HG03066 (cell line): ENCODE measurements around the gene ARHGAP6.

Experiments
- ATAC-seq: cut with Tn5 transposase; IDR thresholded peaks from one replicate; pipeline ENCODE4 v1.9.1; 2021; ENCODE audit warnings: low read depth; ENCODE audit not compliant: unreplicated experiment

Gene ARHGAP6

DNA sequence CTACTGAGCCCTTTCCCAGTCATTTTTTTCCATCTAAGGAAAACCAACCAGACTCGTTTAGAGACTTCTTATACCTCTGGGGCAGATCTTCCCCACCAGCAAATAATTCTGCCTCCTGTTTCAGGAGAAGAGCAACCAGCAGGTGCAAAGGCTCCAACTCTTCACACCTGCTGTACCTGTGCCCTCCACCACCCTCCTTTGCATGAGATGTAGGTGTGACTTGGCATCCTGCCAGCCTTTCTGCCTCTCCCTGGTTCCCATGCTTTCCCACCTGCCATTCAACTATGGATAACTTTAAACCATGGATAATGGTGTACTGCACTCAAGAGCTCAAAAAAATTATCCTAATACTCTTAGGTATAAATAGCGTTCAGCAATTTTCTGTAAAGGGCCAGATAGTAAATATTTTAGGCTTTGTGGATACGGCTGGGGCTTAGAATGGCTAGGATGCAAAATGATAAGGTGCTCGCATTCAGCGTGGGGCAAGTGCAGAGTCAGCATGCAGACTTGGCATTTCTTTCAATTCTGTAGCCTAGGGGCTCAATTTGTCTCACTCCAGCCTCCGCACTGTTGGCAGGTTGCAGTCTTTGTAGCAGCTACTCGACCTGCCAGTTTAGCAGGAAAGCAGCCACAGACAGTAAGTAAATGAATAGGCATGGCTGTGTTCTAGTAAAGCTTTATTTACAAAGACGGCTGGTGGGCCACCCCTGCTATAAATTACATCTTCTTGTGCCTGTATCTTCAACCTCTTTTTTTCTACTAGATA lies 474.8 kb downstream of the ARHGAP6 start:
- ATAC-seq: no peak

DNA sequence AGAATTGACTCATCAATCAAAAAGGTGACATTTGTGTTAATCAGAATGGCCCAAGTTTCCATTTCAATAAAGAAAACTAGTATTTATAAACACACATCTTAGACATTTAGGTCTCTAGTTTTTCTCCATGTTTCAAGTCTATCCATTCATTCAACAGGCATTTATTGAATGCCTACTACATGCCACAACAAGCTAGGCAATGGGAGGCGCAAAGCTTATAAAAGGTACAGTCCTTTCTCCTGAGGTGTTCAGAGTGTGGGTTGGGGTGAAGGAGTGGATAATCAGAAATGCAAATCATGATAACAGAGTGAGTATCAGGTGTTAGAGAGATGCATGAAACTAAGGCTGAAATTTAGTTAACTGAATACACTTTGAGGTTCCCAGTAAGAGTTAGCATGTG lies 476.6 kb downstream of the ARHGAP6 start:
- no peak for ATAC-seq

DNA sequence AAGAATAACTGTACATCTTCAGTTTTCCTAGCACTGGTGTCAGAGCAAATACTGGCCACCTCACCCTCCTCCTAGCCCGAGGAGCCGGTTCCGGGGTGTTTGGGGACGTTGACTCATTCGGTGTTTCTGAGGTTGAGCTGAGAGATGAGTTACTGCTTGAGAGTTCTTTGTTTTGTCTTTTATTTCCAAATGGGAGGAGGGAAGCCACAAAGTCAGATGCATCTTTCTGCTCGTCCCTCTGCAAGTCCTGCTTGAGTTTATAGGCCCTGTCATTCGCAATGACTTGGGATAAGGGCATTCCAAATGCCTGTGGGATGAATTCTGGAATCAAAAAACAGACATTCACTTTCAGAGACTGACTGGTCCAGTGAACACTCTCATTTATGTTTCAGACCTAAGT lies 477.1 kb downstream of the ARHGAP6 start:
- no peak for ATAC-seq

DNA sequence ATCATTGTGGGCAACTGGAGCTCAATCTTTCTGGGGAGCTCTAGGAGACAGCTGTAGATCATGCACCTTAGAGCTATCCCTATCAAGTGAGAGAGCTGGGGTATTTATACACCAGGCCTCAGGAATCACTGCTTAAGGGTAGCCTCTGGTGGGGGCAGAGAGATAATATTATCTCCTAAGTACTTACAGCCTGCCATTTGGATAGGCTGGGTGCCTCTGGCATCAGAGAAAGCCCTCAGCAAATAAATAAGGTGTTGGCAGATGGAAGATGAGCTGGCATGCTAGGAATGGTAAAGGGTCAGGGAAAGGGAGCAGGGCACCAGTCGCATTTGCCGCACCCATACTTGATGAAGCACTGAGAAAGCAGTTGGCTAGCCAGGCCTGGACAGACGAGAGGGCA lies 478.7 kb downstream of the ARHGAP6 start:
- no peak for ATAC-seq

DNA sequence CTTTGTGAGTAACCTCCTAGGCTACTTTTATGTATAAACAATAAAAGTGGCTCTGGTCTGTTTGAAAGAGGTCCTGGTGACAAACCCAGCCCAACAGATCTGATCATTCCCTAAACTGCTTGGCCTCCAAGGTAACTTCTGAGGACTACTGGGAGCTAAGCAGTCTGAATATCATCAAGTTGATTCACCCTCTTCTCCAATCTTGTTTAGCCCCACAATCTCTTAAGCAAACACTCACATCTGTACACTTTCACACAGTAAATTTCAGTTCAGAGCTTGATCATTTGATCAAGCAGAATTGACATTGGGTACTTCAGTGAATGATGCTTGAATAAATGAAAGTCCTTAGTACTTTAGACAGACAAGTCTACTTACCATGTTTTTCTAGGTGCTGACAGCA lies 479.9 kb downstream of the ARHGAP6 start:
- ATAC-seq: no peak

DNA sequence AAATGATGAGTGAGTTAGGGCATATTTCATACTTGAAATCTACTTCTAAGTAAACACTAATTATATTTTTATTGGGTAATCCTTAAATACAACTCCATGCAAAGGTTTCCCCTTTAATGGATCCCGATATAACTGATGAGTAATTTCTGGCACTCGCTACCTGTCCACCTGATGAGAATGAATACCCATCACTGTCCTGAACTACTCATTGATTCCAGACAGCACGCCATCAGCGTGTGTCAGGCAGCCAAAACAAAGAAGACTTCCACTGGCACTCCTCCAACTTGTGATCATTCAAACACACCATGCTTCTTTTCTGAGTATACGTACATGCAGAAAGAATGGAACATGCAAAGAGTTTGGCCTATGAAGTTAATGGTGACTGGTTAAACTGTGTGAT lies 485.1 kb downstream of the ARHGAP6 start:
- no peak for ATAC-seq

DNA sequence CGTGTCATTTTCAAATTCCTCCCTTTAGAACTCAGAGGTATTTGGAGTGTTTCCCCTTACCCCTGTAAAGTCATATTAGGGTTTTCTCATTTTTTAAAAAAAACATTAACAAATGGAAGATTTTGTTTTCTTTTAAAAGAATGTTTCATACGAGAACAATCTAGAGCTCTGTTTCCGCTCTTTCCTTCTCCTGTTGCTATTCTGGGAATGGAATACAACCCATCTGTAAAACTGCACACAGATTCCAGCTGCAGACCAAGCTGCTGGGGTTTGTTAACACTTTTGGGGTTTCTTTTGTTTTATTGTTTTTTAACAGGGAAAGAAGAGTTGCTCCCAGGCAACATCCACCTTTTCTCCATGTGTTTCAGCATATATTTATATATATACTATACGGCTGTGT lies 493.3 kb downstream of the ARHGAP6 start:
- no peak for ATAC-seq

DNA sequence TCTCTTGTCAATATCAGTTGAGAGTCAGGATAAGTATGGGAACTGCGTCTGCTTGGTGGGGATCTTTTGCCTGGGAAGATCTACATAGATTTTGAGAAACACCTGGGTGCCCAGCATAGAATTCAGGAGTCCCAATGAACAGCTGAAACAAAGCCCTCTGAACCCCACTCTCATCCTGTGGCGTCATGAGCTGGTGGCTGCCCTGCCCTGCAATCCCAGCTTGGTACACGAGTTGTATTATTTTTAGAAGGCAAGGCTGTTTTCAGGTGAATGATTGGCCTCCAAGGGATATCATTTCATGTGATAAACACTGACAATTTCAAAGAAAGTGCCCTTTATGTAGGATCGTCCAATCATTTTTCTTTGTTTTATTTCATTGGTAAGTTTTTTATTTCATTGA lies 493.8 kb downstream of the ARHGAP6 start:
- no peak for ATAC-seq

DNA sequence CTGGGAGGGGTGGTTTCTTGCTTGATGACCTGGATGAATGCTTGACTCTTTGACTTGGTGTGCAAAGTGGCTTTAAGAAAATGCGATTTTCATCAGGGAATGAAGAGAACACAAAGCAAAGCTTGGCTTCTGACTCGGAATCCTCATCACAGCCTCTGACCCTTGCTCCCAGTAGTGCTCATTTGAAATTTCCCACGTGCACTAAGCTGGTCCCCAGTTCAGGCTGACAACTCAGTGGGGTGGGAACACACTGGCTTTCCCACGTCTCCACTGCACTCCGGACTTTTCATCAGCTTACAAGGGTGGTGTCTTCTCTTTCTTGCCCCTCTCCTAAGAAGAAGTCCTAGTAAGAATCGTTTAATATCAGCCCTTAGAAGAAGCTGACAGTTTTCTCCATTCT lies 501.3 kb downstream of the ARHGAP6 start:
- ATAC-seq: no peak

DNA sequence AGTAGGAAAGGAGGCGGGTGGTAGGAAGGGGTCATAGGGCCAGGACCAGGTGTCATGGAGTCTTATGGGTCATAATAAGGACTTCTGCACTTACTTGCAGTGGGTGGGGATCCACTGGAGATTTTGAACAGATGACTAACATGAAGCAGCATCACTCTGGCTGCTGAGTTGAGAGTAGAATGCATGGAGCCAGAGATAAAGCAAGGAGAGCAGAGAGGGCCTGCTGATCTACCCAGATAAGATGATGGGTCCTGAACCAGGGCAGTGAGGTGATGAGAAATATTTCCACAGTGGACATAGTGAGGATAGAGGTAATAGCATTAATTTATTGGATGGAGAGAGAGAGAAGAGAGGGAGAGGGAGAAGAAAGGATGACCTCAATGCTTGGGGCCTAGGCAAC lies 506.6 kb downstream of the ARHGAP6 start:
- no peak for ATAC-seq

DNA sequence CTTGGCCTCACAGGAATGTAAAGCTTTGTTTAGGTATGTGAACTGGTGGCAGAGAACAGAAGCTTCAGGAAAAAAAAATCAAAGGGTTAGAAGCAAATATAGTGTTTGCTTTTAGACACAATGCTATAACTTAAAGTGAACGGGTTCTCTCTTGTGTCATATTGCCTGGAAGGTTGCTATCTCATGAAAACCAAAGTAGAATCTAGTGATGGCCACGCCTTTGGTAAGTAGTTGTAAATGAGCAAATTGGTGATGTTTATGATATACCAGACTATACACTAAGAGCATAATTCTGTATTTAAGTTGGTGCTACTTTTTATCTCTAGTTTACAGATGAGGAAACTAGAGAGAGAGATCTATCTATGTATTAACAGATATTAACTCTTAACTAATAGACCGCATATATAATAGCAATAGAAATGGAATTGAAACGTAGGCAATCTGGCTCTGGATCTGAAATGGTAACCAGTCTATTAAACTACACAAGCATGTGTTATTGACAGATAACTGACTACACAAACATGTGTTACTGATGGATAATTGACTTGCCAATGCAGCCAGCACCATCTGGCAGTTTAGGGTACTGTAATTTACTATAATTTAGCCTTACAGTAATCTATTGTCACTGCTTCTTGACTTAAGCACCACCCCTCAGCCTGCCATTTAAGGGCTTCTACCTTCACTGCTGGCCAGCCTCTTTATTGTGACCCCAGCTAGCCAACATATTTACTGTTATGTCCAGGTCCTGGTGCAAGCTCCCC lies 513.7 kb downstream of the ARHGAP6 start:
- no peak for ATAC-seq

DNA sequence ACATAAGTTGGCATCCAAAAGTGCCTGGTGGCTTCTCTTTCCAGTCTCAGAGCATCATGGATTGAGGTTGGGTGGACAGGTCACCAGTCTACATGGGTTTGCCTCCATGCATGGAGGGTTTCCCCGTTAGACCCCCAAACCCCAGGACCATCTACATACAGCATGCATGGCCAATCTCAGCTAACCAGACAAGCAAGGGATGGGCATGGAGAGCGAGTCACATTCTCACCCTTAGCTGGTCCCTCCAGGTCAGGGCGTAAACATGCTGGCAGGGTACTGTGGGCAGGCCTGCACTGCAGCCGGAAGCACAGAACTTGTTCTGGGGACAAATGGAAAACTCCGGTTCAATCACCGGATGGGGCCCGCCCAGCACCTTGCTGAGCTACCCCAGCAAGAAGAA lies 517.3 kb downstream of the ARHGAP6 start:
- ATAC-seq: no peak

DNA sequence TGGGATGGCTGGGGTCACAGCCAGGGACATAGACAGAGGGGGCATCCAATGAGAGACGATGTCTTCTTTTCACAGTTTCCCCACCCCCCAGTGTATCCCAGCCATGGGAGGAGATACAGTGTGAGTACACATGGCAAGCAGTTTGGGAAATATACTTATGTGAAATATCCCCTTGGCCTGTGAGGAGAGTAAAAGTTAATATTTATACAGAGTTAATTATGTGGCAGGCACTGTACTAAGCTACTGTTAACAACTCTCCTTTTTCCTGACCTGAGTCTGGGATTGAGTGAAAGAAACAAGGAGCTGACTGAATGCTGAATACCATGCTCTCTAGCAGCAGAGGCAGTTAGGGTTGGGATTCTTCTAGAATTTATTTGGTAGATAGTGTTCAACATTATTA lies 519.3 kb downstream of the ARHGAP6 start:
- ATAC-seq: no peak

DNA sequence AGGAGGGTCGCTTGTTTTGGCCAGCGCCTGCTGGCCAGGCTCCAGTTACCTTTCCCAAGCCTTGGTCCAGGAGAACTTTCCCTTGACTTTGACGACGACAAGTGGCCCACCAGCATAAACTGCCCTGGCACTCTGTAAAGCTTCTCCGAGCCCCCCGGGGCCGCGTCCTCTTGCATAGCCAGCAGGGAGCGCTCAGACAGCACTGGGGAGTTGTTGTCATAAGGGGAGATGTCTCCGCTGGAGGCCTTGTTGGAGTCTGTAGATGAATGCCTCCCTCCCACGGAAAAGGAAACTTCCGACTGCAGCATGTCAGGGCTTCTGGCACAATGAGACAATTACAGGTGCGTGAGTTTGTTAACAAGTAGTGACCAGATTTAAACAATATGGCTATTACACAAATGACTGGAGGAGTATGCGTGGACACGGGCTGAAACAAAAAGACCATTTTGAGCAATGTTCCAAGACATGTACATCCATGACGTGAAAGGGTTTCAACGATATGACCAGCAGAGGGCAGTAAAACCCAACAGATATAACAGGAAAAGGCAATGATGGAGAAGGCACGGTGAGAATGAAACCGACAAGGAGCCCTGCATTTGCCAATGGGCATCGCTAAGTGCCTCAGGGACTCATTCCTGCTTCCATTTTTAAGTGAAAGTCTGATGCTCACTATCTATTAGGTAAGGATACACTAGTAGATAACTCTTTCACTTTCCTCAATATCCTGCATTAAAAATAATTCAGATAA lies 521.6 kb downstream of the ARHGAP6 start:
- ATAC-seq: peak; percentile 73

DNA sequence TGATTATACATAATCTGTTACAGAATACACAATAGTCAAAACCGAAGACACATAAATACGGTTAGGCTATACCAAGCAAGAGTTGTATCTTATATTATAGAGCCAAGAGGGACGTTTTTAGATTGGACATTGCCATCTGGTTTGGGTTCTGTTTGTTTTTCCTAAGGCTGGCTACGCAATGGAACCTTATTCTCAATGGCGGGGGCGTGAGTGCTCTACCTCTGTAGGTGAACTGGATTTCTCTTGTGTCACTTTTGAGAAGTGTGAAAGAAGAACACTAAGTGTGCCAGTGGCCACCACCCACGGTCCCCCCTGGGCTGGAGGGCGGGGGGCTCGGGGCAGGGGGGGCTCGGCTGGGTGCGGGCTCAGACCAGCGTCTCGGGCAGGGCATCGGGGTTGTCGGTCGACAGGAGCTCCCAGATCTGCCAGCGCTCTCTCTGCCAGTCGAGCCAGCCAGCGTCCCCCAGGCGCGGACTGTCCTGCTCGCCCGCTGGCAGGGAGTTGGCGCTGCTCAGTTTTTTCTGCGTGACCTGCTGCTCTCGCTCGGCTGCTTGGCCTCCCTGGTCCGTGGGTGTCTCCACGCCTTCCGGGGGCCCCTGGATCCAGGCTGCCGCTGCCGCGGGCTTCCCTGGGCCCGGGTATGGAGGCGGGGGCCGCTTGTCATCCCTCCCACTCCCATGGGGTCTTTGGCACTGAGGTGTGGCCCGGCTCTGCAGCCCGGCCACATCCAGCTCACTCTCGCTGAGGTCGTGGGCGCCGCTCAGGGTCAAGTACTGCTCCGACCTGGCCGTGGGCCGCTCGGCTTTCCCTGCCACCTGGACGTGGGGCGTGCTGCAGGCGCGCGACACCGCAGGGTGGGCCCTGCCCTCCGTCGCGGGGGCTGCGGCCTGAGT lies 527.0 kb downstream of the ARHGAP6 start:
- no peak for ATAC-seq

DNA sequence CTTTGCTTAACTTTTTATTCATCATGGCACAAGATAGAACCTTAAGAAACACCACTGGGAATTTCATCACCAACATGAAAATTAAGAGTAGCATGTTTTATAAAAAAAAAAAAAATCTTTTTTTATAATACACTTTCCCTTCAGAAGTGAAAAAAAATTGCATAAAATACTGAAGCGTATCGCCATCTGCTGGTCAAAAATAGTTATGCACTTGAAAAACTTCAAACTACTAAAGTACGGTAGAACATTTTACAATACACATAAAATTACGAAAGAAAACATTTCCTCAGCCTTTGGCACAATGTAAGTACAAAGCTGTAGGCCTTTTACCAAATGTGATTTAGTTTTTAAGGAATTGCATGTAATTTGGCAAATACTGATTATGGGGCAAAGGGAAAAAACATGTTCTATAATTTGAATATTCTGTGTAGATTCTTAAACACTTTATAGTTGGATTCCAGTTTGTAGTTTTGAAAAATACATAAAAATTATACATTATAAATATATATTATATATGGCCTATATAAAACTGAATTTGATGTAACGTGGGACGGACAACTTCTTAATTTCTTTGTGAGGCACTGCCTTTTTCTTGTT lies 528.1 kb downstream of the ARHGAP6 start:
- ATAC-seq: no peak

DNA sequence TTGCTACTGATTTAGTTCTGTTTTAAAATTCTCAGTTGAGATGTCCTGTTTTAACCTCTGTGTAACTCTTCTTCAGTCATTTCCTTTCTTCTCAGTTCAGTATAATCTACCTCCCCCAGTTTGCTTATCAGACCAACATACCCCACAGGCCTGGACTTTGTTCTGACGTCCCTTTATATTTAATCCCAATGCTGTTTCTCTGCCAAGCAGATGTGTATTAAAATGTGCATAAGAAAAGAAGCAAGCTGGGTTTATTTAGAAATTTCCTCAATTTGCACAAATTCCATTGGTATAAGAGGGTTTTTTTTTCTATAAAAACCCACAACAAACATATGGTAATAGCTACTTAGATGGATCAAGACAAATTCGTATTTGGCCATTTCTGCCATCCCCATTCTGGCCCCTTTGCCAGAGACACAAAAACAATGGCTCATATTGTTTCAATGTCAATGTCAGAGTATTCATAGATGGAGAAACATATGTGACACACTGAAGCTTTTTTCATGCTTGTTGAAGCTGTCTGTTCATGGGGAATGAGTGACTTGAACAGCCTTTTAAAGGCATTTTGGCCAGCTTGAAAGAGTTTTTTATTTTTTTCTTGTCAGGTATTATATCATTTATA lies 530.0 kb downstream of the ARHGAP6 start:
- ATAC-seq: no peak

DNA sequence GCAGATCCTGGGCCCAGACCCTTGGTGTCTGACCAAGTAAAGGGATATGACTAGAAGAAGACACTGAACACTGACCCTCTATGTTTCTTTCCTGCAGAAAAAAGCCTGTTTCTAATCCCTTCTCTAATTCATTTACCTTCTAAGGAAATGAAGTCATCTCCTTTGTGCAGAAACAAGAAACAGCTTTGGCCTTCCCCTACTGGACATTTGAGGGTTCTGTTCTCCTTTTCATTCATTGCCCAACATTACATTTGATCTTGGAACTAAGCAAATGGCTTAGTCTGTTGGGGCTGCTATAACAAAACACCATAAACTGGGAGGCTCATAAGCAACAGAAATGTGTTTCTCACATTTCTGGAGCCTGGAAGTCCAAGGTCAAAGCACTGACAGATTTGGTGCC lies 534.6 kb downstream of the ARHGAP6 start:
- ATAC-seq: no peak

DNA sequence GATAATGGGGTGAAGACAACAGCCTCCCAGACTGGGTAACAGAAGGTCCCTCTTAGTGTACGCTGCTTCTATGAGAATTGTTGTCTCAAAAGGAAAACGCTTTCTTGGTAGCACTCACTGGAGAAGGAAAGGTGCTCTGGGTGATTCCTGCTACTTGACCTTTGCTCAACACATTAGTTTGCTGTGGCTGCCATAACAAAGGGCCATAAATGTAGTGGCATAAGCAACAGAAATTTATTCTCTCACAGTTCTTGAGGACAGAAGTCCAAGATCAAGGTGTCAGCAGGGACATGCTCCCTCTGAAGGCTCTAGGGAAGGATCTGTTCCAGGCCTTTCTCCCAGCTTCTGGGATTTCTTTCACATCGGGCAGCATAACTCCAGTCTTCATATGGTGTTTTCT lies 535.6 kb downstream of the ARHGAP6 start:
- ATAC-seq: no peak
